Thyroid gland (tissue), 4 donors: Measurements from ENCODE around the gene CD2AP. TPM values are rescaled to one million over a fixed set of nuclear protein-coding genes. Genes with fewer than 3 reads are reported as not detected.
"Not testable (repeated sequence)": the region's sequence is repeated elsewhere in the genome, so short reads cannot be mapped to it uniquely, and the experiment has no call there.

ENCODE experiments used
- DNase-seq, 2 donors: peaks; one replicate each; pipeline ENCODE4 v3.0.0-alpha.2; 2019
- H3K27ac ChIP-seq, 3 donors: fragments of 200-600 bp; sonication (generic); 1 replicate in 2 of 3; 2 replicates in 1 of 3; pipeline ENCODE4 v1.5.1; 2016 to 2019; ENCODE audit warnings: mild to moderate bottlenecking in 1 of 3, moderate library complexity in 1 of 3
- H3K27me3 ChIP-seq: fragments of 200-600 bp; sonication (generic); one replicate; pipeline ENCODE4 v1.5.1; 2019
- H3K36me3 ChIP-seq, 2 donors: fragments of 200-600 bp; sonication (generic); one replicate each; pipeline ENCODE4 v1.5.1; 2016 to 2019
- H3K4me1 ChIP-seq, 2 donors: fragments of 200-600 bp; sonication (generic); one replicate each; pipeline ENCODE4 v1.5.1; 2017 to 2019
- H3K4me3 ChIP-seq, 3 donors: fragments of 200-600 bp; sonication (generic); replicated peaks in 1 of 3; 1 replicate in 2 of 3; 2 replicates in 1 of 3; pipeline ENCODE4 v1.5.1; 2016; ENCODE audit warnings: mild to moderate bottlenecking in 1 of 3
- H3K9me3 ChIP-seq: fragments of 200-600 bp; sonication (generic); one replicate; pipeline ENCODE4 v1.5.1; 2017
- POLR2A ChIP-seq, 2 donors: fragments of 450-650 bp; IDR thresholded peaks; one replicate each; pipeline ENCODE4 v1.6.1; 2017; ENCODE audit warnings: antibody characterized with exemption in 2 of 2, mild to moderate bottlenecking in 2 of 2, moderate library complexity in 1 of 2
- WGBS, 2 donors: methylation state at CpG; one replicate each; pipeline ENCODE4 v1.1.5; 2017; 5-methylcytosine and 5-hydroxymethylcytosine counted together
- intact Hi-C: fragments of 100-400 bp; cut with DNase I; formaldehyde crosslinking; loops from one replicate; pipeline ENCODE4 v1.15.1; 2023
- total RNA-seq, 4 donors: library from RNA; depleted of rRNA; stranded (reverse); fragments of >200 nt; gene quantifications; one replicate each; pipeline ENCODE4 v1.2.3, GENCODE V29; 2016
- TF ChIP-seq, protein P1 (sequence below), 6 experiments: fragments of 200-600 bp in 3 of 6; fragments of 450-650 bp in 3 of 6; sonication (generic) in 3 of 6; IDR thresholded peaks; one replicate each; pipeline ENCODE4 v1.5.1; 2016 to 2019; ENCODE audit warnings: antibody characterized with exemption in 6 of 6, mild to moderate bottlenecking in 2 of 6, inconsistent platforms in 1 of 6, moderate library complexity in 1 of 6

The CD2AP gene
- total RNA-seq, 4 donors from 2014 or later, result 27.9 to 48.2 (median 33.0) TPM

DNA sequence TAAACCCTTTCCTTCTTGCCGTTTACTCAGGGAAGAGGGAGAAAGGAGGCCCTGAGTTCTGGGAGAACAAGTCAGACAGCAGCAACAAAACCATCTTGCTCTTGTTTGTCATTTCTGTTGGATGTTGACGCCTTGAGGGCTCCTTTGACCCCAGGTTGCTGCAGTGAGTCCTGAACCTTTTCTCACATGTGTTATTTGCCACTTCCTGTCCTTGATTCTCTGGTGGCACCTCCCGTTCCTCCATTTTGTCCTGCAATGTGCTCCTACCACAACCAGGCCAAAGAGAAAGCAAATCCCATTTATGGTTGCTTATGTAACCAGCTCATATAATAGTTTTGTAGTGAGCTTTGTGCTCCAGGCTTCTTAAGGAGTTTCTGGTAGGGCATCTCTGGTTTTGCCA is 154.2 kb downstream of the CD2AP start:
- DNase-seq, result no peak
- Histone ChIP-seq H3K9me3 (no peaks in the 10 kb centered on the region), H3K36me3 (no peaks in the 10 kb centered on the region), H3K4me1 (no peaks in the 10 kb centered on the region), H3K27me3 (no peaks in the 10 kb centered on the region), H3K27ac (no peak overlapping the region), H3K4me3 (no peak overlapping the region)
- intact Hi-C loops, result loop anchor here (10.0 kb wide), 1 partner anchor 153 kb away; the partner anchor contains the start of gene OPN5
- no peak for TF ChIP-seq POLR2A (IDR thresholded peaks at IDR 0.05)
- TF ChIP-seq, protein P1, sequence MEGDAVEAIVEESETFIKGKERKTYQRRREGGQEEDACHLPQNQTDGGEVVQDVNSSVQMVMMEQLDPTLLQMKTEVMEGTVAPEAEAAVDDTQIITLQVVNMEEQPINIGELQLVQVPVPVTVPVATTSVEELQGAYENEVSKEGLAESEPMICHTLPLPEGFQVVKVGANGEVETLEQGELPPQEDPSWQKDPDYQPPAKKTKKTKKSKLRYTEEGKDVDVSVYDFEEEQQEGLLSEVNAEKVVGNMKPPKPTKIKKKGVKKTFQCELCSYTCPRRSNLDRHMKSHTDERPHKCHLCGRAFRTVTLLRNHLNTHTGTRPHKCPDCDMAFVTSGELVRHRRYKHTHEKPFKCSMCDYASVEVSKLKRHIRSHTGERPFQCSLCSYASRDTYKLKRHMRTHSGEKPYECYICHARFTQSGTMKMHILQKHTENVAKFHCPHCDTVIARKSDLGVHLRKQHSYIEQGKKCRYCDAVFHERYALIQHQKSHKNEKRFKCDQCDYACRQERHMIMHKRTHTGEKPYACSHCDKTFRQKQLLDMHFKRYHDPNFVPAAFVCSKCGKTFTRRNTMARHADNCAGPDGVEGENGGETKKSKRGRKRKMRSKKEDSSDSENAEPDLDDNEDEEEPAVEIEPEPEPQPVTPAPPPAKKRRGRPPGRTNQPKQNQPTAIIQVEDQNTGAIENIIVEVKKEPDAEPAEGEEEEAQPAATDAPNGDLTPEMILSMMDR (IDR thresholded peaks at IDR 0.05), result no peak
- 49 to 56% methylated on average over 3 of the region's 3 CpGs for WGBS, 2 donors

DNA sequence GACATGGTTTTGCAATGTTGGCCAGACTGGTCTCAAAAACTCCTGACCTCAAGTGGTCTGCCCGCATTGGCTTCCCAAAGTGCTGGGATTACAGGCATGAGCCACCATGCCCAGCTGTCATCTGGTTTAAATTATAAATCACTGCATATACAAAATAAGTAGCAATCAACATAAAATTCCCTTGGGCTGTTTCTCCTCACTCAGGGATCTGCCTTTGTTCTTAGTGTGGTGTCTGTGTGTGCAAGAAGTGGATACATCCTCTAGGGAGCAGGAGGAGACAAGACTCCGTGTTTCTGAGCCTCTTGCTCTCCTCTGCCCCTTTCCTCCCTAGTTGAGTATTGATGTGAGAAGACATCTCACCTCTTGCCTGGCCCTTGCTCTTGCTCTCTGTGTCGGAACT is 155.6 kb downstream of the CD2AP start:
- 62 to 70% methylated on average over 3 of the region's 3 CpGs for WGBS, 2 donors

DNA sequence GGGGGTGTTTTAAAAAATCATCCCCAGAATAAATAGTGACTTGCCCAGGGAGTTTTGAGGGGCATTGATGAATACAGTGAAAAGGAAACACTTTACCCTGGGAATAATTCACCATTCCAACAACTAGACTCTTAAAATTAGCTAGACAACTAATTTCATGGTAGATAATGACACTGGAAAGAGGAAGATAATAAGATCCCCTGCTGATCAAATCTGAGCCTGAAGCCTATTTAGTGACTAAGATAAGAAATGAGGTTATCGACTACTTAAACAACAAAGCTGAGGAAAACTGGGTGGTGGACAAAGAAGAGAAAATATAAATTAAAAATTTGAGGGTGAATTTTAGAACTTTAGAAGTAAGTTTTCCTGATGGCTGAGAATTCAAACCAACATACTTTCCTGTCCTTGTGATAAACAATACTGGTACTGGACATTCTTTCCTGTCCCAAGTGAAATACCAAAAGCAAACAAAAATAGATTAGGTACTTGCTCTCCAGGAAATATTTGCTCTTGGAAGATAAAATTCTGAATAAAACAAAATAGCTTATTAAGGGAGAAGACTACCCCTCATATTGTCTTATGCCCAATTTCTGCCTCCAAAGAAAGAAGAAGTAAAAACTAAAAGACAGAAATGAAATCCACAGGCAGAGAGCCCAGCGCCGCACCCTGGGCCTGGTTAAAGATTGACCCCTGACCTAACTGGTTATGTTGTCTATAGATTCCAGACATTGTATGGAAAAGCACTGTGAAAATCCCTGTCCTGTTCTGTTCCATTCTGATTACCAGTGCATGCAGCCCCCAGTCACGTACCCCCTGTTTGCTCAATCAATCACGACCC is 156.8 kb downstream of the CD2AP start:
- Histone ChIP-seq H3K36me3 (no peaks in the 10 kb centered on the region), H3K4me3 (no peak overlapping the region), H3K27me3 (no peaks in the 10 kb centered on the region), H3K4me1 (no peaks in the 10 kb centered on the region), H3K27ac (peak overlapping the region in 1 of 3 donors; percentile 2), H3K9me3 (no peaks in the 10 kb centered on the region)
- TF ChIP-seq, protein P1 (IDR thresholded peaks at IDR 0.05), result no peak
- no peak for TF ChIP-seq POLR2A (IDR thresholded peaks at IDR 0.05)
- WGBS, 2 donors, result 84 to 89% methylated on average over 5 of the region's 5 CpGs
- no peak for DNase-seq
- intact Hi-C loops, result loop anchor here (10.0 kb wide), 1 partner anchor 150 kb away; the partner anchor contains the start of gene OPN5

More for the DNA sequence above, 155.6 kb downstream of the CD2AP start:
- intact Hi-C loops, result loop anchor here (10.0 kb wide), 1 partner anchor 152 kb away; the partner anchor contains the start of gene OPN5
- Histone ChIP-seq H3K27ac (no peak overlapping the region), H3K4me1 (no peaks in the 10 kb centered on the region), H3K36me3 (no peaks in the 10 kb centered on the region), H3K9me3 (no peaks in the 10 kb centered on the region), H3K27me3 (no peaks in the 10 kb centered on the region), H3K4me3 (no peak overlapping the region)
- TF ChIP-seq, protein P1 (IDR thresholded peaks at IDR 0.05), result no peak
- TF ChIP-seq POLR2A (IDR thresholded peaks at IDR 0.05), result no peak
- no peak for DNase-seq

DNA sequence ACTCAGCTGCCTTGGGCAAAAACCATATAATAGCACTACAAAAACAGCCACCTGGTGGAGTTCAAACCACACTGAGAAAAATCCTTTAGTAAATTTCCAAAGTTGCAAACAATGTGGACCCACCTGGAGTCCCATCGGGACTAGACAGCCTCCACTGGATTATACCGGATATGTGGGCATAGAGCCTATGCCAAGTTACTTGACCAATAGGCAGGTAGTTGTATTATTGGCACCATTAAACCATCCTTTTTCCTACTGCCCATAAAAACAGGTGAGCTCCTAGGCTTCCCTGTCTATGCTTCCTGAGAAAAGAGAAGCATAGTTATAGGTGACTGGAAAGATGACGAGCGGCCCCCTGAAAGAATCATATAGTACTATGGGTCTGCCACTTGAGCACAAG is 169.1 kb downstream of the CD2AP start:
- WGBS, 2 donors, result 71 to 72% methylated on average over 4 of the region's 4 CpGs
- Histone ChIP-seq H3K36me3 (no peaks in the 10 kb centered on the region), H3K9me3 (no peaks in the 10 kb centered on the region), H3K4me1 (no peaks in the 10 kb centered on the region), H3K4me3 (no peak overlapping the region), H3K27ac (no peak overlapping the region), H3K27me3 (no peaks in the 10 kb centered on the region)
- TF ChIP-seq POLR2A (IDR thresholded peaks at IDR 0.05), result no peak
- TF ChIP-seq, protein P1 (IDR thresholded peaks at IDR 0.05), result no peak
- intact Hi-C loops, result no loop called here
- no peak for DNase-seq

DNA sequence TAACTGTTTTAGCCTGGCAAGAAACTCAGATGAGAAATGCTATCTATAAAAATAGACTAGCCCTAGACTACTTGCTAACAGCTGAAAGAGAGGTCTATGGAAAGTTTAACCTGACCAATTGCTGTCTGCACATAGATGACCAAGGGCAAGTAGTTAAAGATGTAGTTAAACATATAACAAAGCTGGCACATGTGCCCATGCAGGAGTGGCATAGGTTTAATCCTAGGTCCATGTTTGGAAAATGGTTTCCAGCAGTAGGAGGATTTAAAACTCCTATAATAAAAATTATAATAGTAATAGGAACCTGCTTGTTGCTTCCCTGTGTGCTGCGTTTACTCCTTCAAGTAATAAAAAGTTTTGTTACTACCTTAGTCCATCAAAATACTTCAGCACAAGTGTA is 169.6 kb downstream of the CD2AP start:
- H3K9me3 ChIP-seq, result no peaks in the 10 kb centered on the region
- H3K36me3 ChIP-seq, result no peaks in the 10 kb centered on the region
- no peak overlapping the region for H3K27ac ChIP-seq
- TF ChIP-seq POLR2A (IDR thresholded peaks at IDR 0.05), result no peak
- TF ChIP-seq, protein P1 (IDR thresholded peaks at IDR 0.05), result no peak
- H3K4me3 ChIP-seq, result no peak overlapping the region
- DNase-seq, result no peak
- H3K4me1 ChIP-seq, result no peaks in the 10 kb centered on the region
- no peaks in the 10 kb centered on the region for H3K27me3 ChIP-seq
- intact Hi-C loops, result no loop called here
- WGBS, 2 donors, result 91 to 92% methylated on average over 1 of the region's 1 CpG

DNA sequence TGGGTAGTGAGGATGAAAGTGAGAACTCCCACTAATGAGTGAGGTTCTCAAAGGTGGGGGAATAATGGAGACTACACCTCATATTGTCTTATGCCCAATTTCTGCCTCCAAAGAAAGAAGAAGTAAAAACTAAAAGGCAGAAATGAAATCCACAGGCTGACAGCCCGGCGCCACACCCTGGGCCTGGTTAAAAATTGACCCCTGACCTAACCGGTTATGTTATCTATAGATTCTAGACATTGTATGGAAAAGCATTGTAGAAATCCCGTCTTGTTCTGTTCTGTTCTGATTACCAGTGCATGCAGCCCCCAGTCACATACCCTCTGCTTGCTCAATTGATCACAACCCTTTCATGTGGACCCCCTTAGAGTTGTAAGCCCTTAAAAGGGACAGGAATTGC is 170.0 kb downstream of the CD2AP start:
- H3K27ac ChIP-seq, H3K4me1 ChIP-seq, DNase-seq, intact Hi-C loops, H3K4me3 ChIP-seq, H3K36me3 ChIP-seq, H3K9me3 ChIP-seq, H3K27me3 ChIP-seq: not testable (repeated sequence)
- 92 to 93% methylated on average over 4 of the region's 4 CpGs for whole genome bisulfite sequencing, 2 donors
